GM23248 (cell line): Measurements from ENCODE around the gene B3GALNT2. TPM values are rescaled to one million over a fixed set of nuclear protein-coding genes. Genes with fewer than 3 reads are reported as not detected.
A peak's percentile ranks its signal among the peaks of the same experiment; 100 is the strongest.

Experiments used
- DNase-seq: peaks from one replicate; pipeline ENCODE4 v3.0.0-alpha.2; 2015
- H2AFZ ChIP-seq: fragments of 200-600 bp; sonication (generic); 2 replicates; pipeline ENCODE4 v1.6.1; 2016; ENCODE audit warnings: antibody characterized with exemption
- H3F3A ChIP-seq: fragments of 200-600 bp; sonication (generic); 2 replicates; pipeline ENCODE4 v1.6.1; 2016; ENCODE audit warnings: mild to moderate bottlenecking, antibody characterized with exemption, mixed run types; ENCODE audit not compliant: insufficient read depth
- H3K27ac ChIP-seq: fragments of 200-600 bp; sonication (generic); 2 replicates; pipeline ENCODE4 v1.5.1; 2016; ENCODE audit warnings: mild to moderate bottlenecking
- H3K27me3 ChIP-seq: fragments of 200-600 bp; sonication (generic); replicated peaks from 2 replicates; pipeline ENCODE4 v1.6.1; 2016; ENCODE audit warnings: mild to moderate bottlenecking; ENCODE audit not compliant: insufficient read depth
- H3K36me3 ChIP-seq: fragments of 200-600 bp; sonication (generic); 2 replicates; pipeline ENCODE4 v1.6.1; 2016; ENCODE audit warnings: low read depth, mild to moderate bottlenecking
- H3K4me1 ChIP-seq: fragments of 200-600 bp; sonication (generic); 2 replicates; pipeline ENCODE4 v1.6.1; 2016; ENCODE audit warnings: mild to moderate bottlenecking; ENCODE audit not compliant: insufficient read depth
- H3K4me2 ChIP-seq: fragments of 200-600 bp; sonication (generic); one replicate; pipeline ENCODE4 v1.6.1; 2016; ENCODE audit warnings: mild to moderate bottlenecking; ENCODE audit not compliant: unreplicated experiment
- H3K4me3 ChIP-seq: fragments of 200-600 bp; sonication (generic); 2 replicates; pipeline ENCODE4 v1.5.1; 2016; ENCODE audit warnings: mild to moderate bottlenecking
- H3K79me2 ChIP-seq: fragments of 200-600 bp; sonication (generic); 2 replicates; pipeline ENCODE4 v1.6.1; 2016; ENCODE audit warnings: mild to moderate bottlenecking; ENCODE audit not compliant: insufficient read depth
- H3K9ac ChIP-seq: fragments of 200-600 bp; sonication (generic); 2 replicates; pipeline ENCODE4 v1.6.1; 2016; ENCODE audit warnings: mild to moderate bottlenecking
- H3K9me2 ChIP-seq: fragments of 200-600 bp; sonication (generic); 2 replicates; pipeline ENCODE4 v1.6.1; 2016; ENCODE audit warnings: mixed run types, mild to moderate bottlenecking, moderate library complexity; ENCODE audit not compliant: insufficient read depth
- H3K9me3 ChIP-seq: fragments of 200-600 bp; sonication (generic); one replicate; pipeline ENCODE4 v1.6.1; 2017; ENCODE audit warnings: low read depth
- H4K20me1 ChIP-seq: fragments of 200-600 bp; sonication (generic); 2 replicates; pipeline ENCODE4 v1.6.0; 2016; ENCODE audit not compliant: insufficient read depth
- EZH2 ChIP-seq: fragments of 200-600 bp; sonication (generic); IDR thresholded peaks from 2 replicates; pipeline ENCODE4 v1.6.1; 2018; ENCODE audit warnings: antibody characterized with exemption, mild to moderate bottlenecking; ENCODE audit not compliant: insufficient read depth, poor library complexity, severe bottlenecking
- EZH2phosphoT487 ChIP-seq: fragments of 200-600 bp; sonication (generic); IDR thresholded peaks from 2 replicates; pipeline ENCODE4 v1.6.1; 2018; ENCODE audit warnings: antibody characterized with exemption, moderate library complexity, mild to moderate bottlenecking, low read depth; ENCODE audit not compliant: insufficient read depth
- WGBS, 2 experiments: methylation state at CpG; one replicate each; pipeline ENCODE4 v1.1.6; 2015 to 2017; ENCODE audit warnings: low lambda C conversion rate in 2 of 2, low coverage in 1 of 2; ENCODE audit errors: missing lambda C conversion rate in 2 of 2; 5-methylcytosine and 5-hydroxymethylcytosine counted together
- in situ Hi-C: fragments of 300-500 bp; cut with MboI; formaldehyde crosslinking; loops from 2 replicates; pipeline ENCODE4 v1.15.0; 2020
- polyA plus RNA-seq: library from polyadenylated mRNA; unstranded; fragments of >200 nt; fragmentation: Nextera tagmentation; extraction: Ambion mirVana; gene quantifications from 2 replicates; pipeline ENCODE4 v1.2.1, GENCODE V29; 2016
- total RNA-seq: library from RNA; depleted of rRNA; stranded (reverse); fragments of >200 nt; shearing (Covaris generic); gene quantifications from 2 replicates; pipeline ENCODE4 v1.2.3, GENCODE V29; 2014

Gene B3GALNT2
- total and polyA plus RNA-seq, 2 experiments from 2014 or later = 13.3 to 28.1 TPM

DNA sequence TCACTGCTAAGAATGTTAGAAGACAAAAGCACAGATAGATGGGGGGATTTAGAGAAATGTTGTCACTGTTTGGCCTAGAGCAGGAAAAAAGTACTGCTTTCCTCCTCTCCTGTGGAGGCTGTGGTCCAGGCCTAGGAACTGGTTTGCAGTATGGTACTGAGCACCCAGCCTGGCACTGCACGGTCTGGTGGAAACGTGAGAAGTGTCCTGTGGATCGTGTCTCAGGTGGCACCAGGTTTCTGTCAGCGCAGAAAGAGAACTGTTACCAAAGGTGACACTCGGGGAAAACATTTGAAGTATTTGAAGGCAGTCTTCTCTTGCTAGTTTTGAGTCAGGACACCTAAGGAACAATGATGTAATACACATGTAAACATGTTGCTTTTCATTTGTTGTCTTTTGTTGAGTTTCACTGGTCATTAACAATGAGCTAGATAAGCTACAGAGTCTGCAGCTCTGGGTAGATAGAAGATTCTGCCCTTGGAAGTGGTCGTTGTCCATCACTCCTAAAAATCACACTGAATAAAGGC, 63.0 kb downstream of the B3GALNT2 start:
- no peaks in the 10 kb centered on the region for H3K9me2 ChIP-seq
- H3K36me3 ChIP-seq = peaks cover 43% of the 10 kb centered on the region
- DNase-seq = no peak
- no peaks in the 10 kb centered on the region for H3K9me3 ChIP-seq
- H3K27ac ChIP-seq = no peak overlapping the region
- H4K20me1 ChIP-seq = no peaks in the 10 kb centered on the region
- TF ChIP-seq EZH2phosphoT487 = no peak
- TF ChIP-seq EZH2 = no peak
- no peaks in the 10 kb centered on the region for H3K27me3 ChIP-seq
- WGBS, 2 experiments = 96 to 97% methylated on average over 6 of the region's 6 CpGs
- H3K4me1 ChIP-seq = peaks cover 12% of the 10 kb centered on the region
- H2AFZ ChIP-seq = no peak overlapping the region
- no peaks in the 10 kb centered on the region for H3K79me2 ChIP-seq
- peaks cover 34% of the 10 kb centered on the region for H3F3A ChIP-seq
- H3K4me3 ChIP-seq = no peak overlapping the region
- no peak overlapping the region for H3K9ac ChIP-seq
- no peak overlapping the region for H3K4me2 ChIP-seq
- in situ Hi-C loops = no loop called here

DNA sequence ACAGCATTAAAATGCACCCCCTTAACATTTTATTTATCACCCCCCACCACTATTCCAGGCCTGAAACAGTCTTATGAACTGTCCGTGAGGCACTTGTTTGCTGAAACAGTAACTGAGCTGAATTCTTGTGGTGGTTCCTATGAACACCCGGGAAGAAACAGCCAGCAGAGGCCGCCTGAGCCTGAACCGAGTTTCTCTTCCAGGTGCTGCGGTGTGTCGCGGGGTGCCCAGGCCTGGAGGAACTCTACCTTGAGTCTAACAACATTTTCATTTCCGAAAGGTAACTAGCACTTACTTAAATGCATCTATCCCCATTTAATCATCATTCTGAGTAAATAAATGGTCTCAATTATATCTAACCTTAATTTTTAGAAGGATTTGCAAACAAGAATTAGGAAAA, 70.3 kb downstream of the B3GALNT2 start:
- Histone ChIP-seq H3K4me1 (peaks cover 5% of the 10 kb centered on the region; the same call in 1 of the 2 replicates), H3K27me3 (no peaks in the 10 kb centered on the region), H3K9me3 (no peaks in the 10 kb centered on the region), H2AFZ (no peak overlapping the region), H3K27ac (no peak overlapping the region), H3K9ac (no peak overlapping the region), H3K4me3 (no peak overlapping the region), H3K4me2 (no peak overlapping the region), H4K20me1 (no peaks in the 10 kb centered on the region), H3K9me2 (no peaks in the 10 kb centered on the region), H3F3A (no peaks in the 10 kb centered on the region), H3K36me3 (peaks cover 23% of the 10 kb centered on the region; the same call in 1 of the 2 replicates), H3K79me2 (no peaks in the 10 kb centered on the region; the same call in 1 of the 2 replicates)
- in situ Hi-C loops = no loop called here
- TF ChIP-seq EZH2 (no peak), EZH2phosphoT487 (no peak)
- no peak for DNase-seq
- 84 to 85% methylated on average over 8 of the region's 8 CpGs for whole genome bisulfite sequencing, 2 experiments

DNA sequence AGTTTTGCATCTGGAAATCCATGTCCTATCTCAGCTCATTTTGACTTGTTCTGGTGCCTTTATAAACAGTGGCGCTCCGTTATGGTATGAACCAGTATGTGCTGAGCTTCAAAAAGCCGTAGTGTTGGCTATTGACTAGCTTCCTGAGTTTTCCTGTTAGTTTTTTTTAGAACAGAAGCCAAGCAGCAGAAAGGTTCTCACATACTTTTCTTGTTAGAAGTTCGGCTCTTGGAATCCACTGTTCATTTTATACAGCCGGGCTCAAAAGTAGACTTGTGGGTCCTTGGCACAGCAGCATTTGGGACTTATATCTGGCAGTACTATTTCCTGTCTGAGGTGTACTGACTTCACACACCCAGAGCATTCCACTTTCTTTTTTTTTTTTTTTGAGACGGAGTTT, 73.3 kb downstream of the B3GALNT2 start:
- no peak for TF ChIP-seq EZH2
- no peak for TF ChIP-seq EZH2phosphoT487
- H3K79me2 ChIP-seq = peaks cover 8% of the 10 kb centered on the region; the same call in 1 of the 2 replicates
- no peaks in the 10 kb centered on the region for H4K20me1 ChIP-seq
- peaks cover 10% of the 10 kb centered on the region; the same call in 1 of the 2 replicates for H3K36me3 ChIP-seq
- H3F3A ChIP-seq = no peaks in the 10 kb centered on the region
- 93 to 95% methylated on average over 6 of the region's 6 CpGs for WGBS, 2 experiments
- H3K9ac ChIP-seq = no peak overlapping the region
- no peak overlapping the region for H2AFZ ChIP-seq
- H3K4me3 ChIP-seq = no peak overlapping the region
- DNase-seq = peak; percentile 4
- H3K27me3 ChIP-seq = no peaks in the 10 kb centered on the region
- no peaks in the 10 kb centered on the region for H3K9me3 ChIP-seq
- no peak overlapping the region for H3K4me2 ChIP-seq
- H3K27ac ChIP-seq = no peak overlapping the region
- in situ Hi-C loops = no loop called here
- no peaks in the 10 kb centered on the region for H3K9me2 ChIP-seq
- H3K4me1 ChIP-seq = peaks cover 6% of the 10 kb centered on the region; the same call in 1 of the 2 replicates

DNA sequence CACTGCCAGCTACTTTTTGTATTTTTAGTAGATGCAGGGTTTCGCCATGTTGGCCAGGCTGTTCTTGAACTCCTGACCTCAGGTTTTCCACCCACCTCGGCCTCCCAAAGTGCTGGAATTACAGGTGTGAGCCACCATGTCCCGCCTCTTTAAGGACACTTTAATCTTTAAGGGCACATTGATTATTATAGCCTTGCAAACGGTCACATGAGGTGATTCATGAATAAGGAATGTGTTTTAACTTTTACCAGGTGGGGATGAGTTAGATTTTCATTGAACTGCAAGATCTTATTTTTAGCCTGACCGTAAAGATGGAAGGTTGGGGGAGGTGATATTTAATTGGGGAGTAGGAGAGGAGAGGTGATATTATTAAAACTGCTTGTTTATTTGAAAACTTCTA, 75.1 kb downstream of the B3GALNT2 start:
- Histone ChIP-seq H3K9ac (no peak overlapping the region), H3K4me1 (peaks cover 6% of the 10 kb centered on the region; the same call in 1 of the 2 replicates), H3K9me3 (no peaks in the 10 kb centered on the region), H3K4me2 (no peak overlapping the region), H3F3A (no peaks in the 10 kb centered on the region), H3K79me2 (peaks cover 23% of the 10 kb centered on the region; the same call in 1 of the 2 replicates), H4K20me1 (no peaks in the 10 kb centered on the region), H3K9me2 (no peaks in the 10 kb centered on the region), H3K4me3 (no peak overlapping the region), H3K36me3 (peaks cover 4% of the 10 kb centered on the region; the same call in 1 of the 2 replicates), H2AFZ (no peak overlapping the region), H3K27me3 (no peaks in the 10 kb centered on the region), H3K27ac (no peak overlapping the region)
- WGBS, 2 experiments = 61 to 62% methylated on average over 5 of the region's 5 CpGs
- no peak for TF ChIP-seq EZH2phosphoT487
- TF ChIP-seq EZH2 = no peak
- in situ Hi-C loops = no loop called here
- peak; percentile 14 for DNase-seq
